GM12872 (cell line): ENCODE data around the gene FAM221B.

Source experiments
- TF ChIP-seq, protein P1 (sequence below): IDR thresholded peaks from 3 replicates; pipeline ENCODE4 v1.5.1; 2011; ENCODE audit warnings: low read depth, mild to moderate bottlenecking, low read length, moderate library complexity; ENCODE audit not compliant: insufficient read depth

Gene FAM221B

DNA sequence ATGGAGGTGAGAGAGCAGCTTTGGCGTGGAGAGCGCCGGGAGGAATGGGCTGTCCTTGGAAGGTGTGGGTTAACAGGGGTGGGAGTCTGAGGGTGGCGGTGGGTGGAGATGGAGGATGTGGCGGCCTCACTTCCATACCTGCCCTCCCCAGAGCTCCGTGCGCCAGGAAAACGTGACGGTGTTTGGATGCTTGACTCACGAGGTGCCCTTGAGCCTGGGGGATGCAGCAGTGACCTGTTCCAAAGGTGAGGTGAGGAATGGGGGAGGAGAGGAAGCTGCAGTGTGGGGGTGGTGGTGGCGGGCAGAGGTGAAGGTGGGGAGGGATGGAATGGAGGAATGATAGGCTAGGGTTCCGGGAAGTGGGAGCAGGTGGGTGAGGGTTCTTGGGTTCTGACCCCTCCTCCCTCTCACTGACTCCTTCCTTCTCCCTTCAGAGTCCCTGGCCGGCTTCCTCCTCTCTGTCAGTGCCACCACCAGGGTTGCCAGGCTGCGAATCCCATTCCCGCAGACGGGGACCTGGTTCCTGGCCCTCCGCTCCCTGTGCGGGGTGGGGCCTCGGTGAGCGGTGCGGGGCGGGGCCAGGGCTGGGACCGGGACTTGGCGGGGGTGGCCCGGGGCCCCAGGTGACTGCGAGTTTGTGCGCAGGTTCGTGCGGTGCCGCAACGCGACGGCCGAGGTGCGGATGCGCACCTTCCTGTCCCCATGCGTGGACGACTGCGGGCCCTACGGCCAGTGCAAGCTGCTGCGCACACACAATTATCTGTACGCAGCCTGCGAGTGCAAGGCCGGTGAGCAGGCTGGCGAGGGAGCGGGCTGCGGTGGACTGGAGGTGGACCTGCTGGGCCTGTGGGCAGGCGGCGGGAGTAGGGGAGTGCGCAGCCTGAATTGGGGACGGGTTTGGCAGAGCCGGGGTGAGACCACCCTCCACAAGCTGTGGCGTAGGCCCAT, 17.6 kb upstream of the FAM221B start:
- TF ChIP-seq, protein P1, sequence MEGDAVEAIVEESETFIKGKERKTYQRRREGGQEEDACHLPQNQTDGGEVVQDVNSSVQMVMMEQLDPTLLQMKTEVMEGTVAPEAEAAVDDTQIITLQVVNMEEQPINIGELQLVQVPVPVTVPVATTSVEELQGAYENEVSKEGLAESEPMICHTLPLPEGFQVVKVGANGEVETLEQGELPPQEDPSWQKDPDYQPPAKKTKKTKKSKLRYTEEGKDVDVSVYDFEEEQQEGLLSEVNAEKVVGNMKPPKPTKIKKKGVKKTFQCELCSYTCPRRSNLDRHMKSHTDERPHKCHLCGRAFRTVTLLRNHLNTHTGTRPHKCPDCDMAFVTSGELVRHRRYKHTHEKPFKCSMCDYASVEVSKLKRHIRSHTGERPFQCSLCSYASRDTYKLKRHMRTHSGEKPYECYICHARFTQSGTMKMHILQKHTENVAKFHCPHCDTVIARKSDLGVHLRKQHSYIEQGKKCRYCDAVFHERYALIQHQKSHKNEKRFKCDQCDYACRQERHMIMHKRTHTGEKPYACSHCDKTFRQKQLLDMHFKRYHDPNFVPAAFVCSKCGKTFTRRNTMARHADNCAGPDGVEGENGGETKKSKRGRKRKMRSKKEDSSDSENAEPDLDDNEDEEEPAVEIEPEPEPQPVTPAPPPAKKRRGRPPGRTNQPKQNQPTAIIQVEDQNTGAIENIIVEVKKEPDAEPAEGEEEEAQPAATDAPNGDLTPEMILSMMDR: no peak

DNA sequence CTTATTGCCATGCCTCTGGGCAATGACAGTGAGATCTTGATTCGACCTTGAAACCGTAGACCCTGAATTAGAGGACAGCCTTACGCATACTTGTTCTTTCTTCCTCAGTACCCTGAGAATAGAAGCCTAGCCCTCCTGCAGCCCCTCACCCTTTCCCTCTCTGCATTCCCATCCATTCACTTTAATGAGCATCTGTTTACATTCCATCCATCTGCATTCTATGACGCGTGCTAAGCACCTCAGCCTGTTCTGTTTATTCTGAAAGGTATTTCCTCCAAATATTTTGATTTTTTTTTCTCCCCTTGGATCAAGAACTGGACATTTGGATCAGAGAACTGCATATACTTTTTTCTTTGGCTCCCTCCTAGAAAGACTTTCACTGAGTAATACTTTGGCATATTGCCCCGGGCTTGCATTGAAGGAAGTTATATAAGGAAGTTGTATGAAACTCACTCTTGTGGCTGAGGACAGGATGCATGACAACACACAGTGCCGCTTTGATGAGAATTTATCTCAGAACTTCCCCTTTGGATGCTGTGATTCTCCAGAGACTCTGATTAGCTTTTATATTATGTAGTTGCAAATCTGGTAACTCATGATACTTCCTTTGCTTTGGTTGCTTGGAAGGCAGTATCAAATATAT, 16.2 kb upstream of the FAM221B start:
- TF ChIP-seq, protein P1: no peak

DNA sequence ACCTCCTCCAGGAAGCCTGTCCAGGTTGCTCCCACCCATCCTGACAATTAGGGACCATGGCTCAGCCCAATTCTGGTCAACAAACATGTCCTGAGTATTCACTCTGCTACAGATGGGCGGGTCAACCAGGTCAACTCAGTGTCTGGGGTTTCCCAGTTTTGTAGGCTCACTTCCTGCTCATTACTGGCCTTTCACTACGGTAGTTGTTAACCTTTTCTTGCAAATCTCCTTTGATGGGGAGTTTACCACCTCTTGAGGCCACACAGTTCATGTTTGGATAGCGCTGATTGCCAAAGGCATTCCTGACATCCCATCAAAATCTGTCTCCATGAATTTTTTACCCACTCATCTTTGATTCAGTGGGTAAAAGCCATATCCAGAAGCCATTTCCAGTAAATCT, 14.3 kb upstream of the FAM221B start:
- TF ChIP-seq, protein P1: no peak

DNA sequence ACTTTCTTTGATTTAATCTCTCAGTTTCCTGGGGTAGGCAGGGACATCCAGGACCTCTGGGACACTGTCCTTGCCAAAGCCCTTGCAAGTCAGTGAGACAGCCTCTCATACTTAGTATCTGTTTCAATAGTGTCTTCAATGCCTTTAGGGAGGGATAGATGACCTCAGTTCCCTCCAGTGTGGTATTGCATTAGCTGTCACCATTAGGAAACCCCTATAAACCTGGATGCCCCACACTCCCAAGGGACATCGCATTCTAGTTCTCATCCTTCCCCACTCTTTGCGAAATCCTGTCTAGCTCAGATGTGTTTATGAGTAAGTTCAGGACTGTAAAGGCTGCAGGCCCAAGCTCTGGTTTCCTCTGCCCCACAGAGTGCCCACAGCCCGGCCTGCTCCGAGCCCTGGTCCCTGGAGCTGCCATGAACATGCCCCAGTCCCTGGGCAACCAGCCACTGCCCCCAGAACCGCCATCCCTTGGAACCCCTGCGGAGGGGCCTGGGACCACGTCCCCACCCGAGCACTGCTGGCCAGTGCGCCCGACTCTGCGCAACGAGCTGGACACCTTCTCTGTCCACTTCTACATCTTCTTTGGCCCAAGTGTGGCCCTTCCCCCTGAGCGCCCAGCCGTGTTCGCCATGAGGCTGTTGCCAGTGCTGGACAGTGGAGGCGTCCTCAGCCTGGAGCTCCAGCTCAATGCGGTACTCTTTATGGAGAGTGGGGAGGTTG, 13.7 kb upstream of the FAM221B start:
- TF ChIP-seq, protein P1: no peak

DNA sequence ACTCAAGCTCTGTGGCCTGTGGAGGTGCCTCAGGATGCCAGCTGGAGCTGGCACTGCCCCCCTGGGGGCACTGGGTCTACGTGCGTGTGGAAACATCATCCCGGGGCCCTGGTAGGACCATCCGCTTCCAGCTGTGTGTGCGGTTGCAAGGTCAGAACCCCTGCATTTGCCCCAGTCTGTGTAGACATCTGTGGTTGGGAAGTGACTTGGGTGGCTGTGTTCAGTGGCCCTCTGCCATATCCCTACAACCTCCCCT, 13.0 kb upstream of the FAM221B start:
- TF ChIP-seq, protein P1: no peak

DNA sequence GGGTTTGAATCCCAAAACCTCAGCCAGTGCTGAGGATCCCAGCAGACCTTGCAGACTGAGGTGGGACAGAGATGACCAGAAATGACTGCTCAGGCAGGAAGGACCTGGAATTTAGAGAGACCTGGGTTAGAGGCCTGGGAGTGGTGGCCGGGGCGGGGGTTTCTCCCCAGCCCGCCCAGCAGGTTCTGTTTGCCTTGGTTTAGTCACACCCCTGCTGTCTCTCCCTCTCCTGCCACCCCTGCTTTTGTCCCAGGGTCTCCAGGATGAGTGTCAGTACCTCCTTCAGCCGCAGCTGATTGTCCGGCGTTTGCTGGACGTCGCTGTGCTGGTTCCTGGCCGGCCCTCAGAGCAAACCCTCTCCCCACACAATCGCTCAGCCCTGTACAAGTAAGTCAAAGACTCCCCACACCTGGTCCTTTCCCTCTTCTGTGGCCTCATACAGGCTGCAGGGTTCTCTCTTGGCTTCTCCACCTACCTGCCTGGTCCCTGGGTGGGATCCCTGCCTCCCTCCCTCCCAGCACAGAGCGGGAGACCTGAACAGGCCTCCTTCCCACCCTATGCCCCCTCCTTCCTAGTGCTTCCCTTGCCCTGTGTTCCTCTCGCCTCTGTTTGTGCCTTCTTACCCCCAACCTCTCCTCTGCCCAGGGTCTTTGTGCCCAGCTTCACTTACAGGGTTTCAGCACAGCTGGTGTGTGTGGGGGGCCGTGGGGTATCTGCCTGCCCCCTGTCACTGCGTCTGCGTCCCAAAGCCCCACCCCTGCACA, 12.5 kb upstream of the FAM221B start:
- TF ChIP-seq, protein P1: no peak

DNA sequence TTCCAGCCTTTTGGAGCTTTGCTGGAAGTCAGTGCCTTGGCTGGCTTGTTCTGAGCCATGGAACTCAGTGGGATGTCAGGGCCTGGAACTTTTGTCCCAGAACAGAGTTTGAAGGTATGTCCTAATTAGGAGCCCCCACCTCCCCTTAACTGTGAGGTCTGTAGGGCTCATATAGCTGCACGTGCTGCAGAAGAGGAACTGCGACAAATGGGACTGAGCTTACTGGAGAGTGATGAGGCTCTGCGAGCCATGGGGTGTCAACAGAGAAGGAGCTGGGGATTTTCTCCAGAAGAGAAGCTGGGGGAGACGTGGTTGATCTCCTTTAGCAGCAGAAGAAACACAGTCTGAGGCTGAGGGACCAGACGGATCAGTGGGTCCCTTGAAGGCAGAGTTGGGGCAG, 11.4 kb upstream of the FAM221B start:
- TF ChIP-seq, protein P1: no peak
